ENCODE data around the gene ENPP4.
"Not testable (repeated sequence)": the region's sequence is repeated elsewhere in the genome, so short reads cannot be mapped to it uniquely, and the experiment has no call there.

The ENPP4 gene

DNA sequence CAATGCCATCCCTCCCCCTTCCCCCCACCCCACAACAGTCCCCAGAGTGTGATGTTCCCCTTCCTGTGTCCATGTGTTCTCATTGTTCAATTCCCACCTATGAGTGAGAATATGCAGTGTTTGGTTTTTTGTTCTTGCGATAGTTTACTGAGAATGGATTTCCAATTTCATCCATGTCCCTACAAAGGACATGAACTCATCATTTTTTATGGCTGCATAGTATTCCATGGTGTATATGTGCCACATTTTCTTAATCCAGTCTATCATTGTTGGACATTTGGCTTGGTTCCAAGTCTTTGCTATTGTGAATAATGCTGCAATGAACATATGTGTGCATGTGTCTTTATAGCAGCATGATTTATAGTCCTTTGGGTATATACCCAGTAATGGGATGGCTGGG is 1.5 kb downstream of the ENPP4 start:
- not testable (repeated sequence) for DNase-seq

DNA sequence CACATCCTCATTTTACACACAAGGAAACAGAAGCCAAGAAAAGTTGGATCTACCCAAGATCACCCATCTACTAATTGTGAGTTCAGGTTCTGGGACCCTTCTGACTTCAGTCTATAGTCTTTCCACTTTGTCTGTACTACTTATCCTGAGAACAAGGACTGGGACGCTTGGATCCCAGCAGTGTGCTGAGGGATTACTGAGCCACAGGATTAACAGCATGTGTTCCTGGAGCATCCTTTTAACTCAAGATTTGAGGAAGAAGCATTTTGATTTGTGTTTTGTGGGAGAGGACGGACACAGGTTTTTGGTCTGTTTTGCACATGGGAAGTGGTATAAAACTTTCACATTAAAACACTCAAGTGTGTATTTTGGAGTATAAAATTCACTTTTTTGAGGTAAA is 4.4 kb downstream of the ENPP4 start:
- DNase-seq: no peak

DNA sequence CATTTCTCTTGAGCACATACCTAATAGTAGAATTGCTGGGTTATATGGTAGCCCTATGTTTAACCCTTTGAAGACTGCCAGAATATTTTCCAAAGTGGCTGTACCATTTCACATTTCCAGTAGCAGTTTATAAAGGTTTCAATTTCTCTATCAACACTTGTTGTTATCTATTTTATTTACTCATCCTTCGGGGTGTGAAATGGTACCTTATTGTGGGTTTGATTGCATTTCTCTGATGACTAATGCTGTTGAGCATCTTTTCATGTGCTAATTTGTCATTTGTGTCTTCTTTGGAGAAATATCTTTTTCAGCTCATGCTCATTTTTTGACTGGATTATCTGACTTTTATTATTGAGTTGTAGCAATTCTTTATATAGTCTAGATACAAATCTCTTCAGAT is 5.4 kb downstream of the ENPP4 start:
- no peak for DNase-seq

- DNase-seq: no peak
Observed at GRCh38 chr6:46136831-46137230, 7.0 kb downstream of the ENPP4 start.

GRCh38 chr6:46137387-46137786 is 7.6 kb downstream of the ENPP4 start:
- DNase-seq: no peak

DNA sequence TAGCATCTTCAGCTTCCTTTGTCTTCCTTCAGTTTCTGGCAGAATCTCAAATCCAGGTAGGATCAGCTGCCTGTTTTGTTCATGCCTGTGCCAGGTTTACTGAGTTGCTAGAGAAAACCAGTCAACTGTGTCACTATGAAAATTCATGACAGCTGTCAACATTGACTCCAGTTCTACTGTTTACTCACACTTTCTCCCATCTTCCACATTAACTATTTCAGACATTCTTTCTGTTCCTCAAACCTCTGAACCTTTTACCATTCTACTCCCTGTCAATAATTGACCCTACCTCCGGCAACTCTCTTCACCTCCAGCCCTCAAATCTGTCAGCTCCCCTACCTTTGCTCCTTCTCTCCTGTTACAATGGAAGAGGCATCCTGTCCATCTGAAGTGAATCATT is 8.5 kb downstream of the ENPP4 start:
- no peak for DNase-seq

GRCh38 chr6:46144270-46144669 is 14.5 kb downstream of the ENPP4 start:
- no peak for DNase-seq

DNA sequence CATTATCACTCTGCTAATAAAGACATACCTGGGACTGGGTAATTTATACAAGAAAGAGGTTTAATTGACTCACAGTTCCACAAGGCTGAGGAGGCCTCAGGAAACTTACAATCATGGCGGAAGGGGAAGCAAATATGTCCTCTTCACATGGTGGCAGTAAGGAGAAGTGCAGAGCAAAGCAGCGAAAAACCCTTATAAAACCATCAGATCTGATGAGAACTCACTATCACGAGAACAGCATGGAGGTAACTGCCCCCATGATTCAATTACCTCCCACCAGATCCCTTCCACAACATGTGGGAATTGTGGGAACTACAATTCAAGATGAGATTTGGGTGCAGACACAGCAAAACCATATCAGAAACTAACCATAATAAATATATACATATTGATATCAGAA is 19.3 kb downstream of the ENPP4 start:
- not testable (repeated sequence) for DNase-seq

GRCh38 chr6:46156701-46157100 is 26.9 kb downstream of the ENPP4 start:
- DNase-seq: no peak

GRCh38 chr6:46159229-46159628 is 29.4 kb downstream of the ENPP4 start:
- no peak for DNase-seq

- DNase-seq: no peak
Observed at GRCh38 chr6:46160102-46160501, 30.3 kb downstream of the ENPP4 start.

DNA sequence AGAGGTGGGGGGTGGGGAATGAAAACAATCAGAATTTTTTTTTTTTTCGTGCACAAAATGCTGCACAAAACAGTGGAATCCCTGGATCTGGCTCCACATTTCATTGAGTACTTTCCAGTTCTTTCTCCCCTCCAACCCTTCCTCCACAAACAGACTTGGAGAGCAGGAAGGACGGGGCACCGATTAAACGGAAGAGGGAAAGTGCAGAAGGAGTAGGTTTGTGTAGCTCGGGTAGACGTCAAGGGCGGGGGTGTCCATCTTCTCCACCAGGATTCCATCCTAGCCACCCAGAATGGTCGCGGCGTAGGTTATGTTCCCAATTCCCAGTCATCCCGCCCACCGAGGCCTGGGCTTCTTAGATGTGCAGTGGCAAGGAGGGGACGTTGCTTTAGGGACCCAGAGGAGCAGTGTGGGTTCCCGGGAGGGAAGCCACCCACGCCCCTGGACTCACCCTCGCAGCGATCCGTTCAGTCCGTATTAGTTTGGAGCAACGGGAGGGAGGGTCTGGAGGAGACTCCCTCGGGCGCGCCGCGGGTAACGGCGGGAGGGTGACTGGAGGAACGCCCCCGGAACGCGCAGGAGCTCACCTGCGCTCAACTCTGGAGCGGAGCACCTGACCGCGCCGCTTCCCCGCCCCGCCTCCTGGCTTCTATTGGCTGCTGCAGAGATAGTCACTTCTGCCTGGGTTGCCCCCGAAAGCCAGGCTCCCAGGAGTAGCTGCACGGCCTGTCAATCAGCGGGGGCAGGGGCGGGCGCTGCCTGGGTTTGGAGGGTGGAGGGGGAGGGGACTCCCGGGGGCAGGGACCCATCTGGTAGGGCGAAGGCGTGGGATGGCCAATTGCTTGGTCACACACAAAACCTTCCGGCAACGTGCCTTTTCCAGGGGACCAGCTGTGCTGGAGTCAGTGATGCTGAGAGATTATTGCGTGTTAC is 40.8 kb downstream of the ENPP4 start, which contains the start of gene ENPP5:
Gene ENPP5 (minus strand): TSS at position 624 of the 933 bp plus-strand sequence. CDS start 2,718 bp downstream, outside the sequence.
- peak in 2 of 4 experiments; percentile 3 to 5 for DNase-seq

GRCh38 chr6:46172176-46172575 is 42.4 kb downstream of the ENPP4 start:
- no peak for DNase-seq

- no peak for DNase-seq
Observed at GRCh38 chr6:46174904-46175303, 45.1 kb downstream of the ENPP4 start.

DNA sequence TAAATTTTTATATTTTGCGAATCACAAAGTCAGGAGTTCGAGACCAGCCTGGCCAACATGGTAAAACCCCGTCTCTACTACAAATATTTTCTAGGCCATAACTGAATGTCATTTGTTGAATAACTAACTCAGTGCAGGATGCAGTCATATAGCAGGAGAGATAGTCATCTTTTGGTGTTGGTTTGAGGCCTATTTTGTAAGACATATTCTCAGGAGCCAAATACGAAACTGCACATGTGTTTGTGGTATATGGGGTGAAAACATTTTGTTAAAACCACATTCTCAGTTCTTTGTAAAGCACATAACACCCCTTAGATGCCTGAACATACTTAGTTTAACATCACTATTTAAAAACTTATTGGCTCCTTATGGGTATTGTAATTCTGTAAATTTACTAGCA is 45.7 kb downstream of the ENPP4 start:
- DNase-seq: no peak

DNA sequence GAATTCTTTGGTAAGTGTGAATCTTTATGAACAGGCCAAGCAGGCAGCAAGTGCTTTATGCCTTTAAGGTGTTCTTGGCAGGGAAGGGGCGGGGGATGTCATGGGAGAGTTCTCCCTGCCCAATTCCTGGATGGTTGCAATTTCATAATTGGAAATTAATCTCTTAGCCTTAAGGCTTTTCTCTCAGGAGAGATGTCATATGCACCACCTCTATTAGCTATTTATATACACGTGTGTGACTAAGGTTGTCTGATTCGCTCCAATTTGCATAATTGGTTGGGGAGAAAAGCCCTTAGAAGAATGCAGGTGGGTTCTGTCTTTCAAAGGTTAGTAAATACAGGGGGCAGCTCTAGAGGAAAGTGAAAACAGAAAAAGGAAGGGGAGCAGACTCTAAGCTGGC is 46.2 kb downstream of the ENPP4 start:
- no peak for DNase-seq

GRCh38 chr6:46184114-46184513 is 54.3 kb downstream of the ENPP4 start:
- DNase-seq: no peak

DNA sequence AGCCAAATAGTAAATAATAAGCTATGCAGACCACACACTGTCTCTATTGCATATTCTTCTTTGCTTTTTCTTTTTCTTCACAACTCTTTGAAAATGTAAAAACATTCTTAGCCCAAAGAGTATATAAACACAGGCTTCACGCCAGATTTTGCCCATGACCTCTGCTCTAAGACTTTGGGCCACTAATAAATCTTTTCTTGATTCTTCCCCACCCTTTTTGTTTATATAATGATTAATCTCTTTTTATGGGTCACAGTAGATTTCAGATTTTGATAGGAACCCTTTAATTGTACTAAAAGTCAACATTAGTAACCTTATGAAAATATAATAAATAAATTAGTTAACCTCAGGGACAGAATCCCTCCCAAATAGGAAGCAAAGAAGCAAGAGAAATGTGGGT is 56.8 kb downstream of the ENPP4 start:
- DNase-seq: no peak

- DNase-seq: no peak
Observed at GRCh38 chr6:46189726-46190125, 59.9 kb downstream of the ENPP4 start.

- DNase-seq: no peak
Observed at GRCh38 chr6:46190889-46191288, 61.1 kb downstream of the ENPP4 start.

- DNase-seq: no peak
Observed at GRCh38 chr6:46191961-46192360, 62.2 kb downstream of the ENPP4 start.

Measured in activated CD4-positive, CD25-positive, alpha-beta regulatory T cell (primary cell).